Measurements from ENCODE around the gene TMIGD3.

The TMIGD3 gene

DNA sequence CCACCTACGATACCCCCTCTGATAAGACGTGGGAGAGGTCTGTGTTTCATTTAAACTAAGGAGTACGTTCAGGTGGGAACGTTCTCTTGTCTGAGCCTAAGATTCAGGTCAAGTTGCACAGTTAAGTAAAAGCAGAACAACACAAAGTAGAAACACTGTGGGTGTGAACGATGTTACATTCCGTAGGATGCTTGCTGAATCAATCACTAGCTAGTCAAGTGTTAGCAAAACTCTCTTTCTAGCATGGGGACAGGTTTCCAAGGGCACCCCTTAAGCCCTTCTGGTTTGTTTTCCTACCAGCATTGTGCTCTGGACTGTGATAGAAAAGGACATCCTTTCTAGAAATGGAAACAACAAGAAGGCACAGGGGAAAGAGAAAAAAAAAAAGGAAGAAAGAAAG lies 16.3 kb downstream of the TMIGD3 start:
- H3K27ac ChIP-seq (ENCODE audit: low read length), result no peak overlapping the region
- no peaks in the 10 kb centered on the region for H3K36me3 ChIP-seq (ENCODE audit: control insufficient read depth in 2 of 2, insufficient read depth in 2 of 2, low read length in 2 of 2)
- H3K4me3 ChIP-seq (ENCODE audit: low read length in 2 of 2), result no peak overlapping the region
- no peaks in the 10 kb centered on the region for H3K27me3 ChIP-seq (ENCODE audit: control insufficient read depth in 1 of 2, insufficient read depth in 2 of 2, low read length in 2 of 2)
- no peaks in the 10 kb centered on the region for H3K9me3 ChIP-seq (ENCODE audit: control insufficient read depth in 2 of 2, low read length in 2 of 2)
- no peak overlapping the region for H3K9ac ChIP-seq (ENCODE audit: low read length in 2 of 2)
- H3K4me1 ChIP-seq (ENCODE audit: control insufficient read depth, insufficient read depth, low read length), result no peaks in the 10 kb centered on the region

DNA sequence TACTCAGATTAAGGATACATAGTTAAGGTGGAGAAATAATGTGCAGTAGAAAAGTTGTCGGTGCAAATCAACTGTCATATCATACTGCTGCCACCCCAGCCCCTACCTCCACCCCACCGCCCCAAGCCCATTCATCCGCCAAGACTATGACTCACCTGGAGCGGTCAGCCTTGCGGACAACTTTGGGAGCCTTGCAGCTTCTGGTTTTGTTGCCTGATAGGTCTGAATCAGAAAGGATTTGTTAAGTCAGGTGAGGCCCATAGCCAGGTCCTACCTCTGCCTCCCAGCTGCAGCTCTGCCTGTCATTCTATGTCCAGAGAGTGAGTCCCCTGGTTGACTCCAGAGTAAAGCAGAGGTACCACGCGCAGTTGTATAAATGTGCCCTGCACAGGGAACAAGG lies 17.0 kb downstream of the TMIGD3 start:
- Histone ChIP-seq H3K27ac (ENCODE audit: low read length) (no peak overlapping the region), H3K36me3 (ENCODE audit: control insufficient read depth in 2 of 2, insufficient read depth in 2 of 2, low read length in 2 of 2) (no peaks in the 10 kb centered on the region), H3K4me1 (ENCODE audit: control insufficient read depth, insufficient read depth, low read length) (no peaks in the 10 kb centered on the region), H3K9ac (ENCODE audit: low read length in 2 of 2) (no peak overlapping the region), H3K9me3 (ENCODE audit: control insufficient read depth in 2 of 2, low read length in 2 of 2) (no peaks in the 10 kb centered on the region), H3K27me3 (ENCODE audit: control insufficient read depth in 1 of 2, insufficient read depth in 2 of 2, low read length in 2 of 2) (no peaks in the 10 kb centered on the region), H3K4me3 (ENCODE audit: low read length in 2 of 2) (no peak overlapping the region)

DNA sequence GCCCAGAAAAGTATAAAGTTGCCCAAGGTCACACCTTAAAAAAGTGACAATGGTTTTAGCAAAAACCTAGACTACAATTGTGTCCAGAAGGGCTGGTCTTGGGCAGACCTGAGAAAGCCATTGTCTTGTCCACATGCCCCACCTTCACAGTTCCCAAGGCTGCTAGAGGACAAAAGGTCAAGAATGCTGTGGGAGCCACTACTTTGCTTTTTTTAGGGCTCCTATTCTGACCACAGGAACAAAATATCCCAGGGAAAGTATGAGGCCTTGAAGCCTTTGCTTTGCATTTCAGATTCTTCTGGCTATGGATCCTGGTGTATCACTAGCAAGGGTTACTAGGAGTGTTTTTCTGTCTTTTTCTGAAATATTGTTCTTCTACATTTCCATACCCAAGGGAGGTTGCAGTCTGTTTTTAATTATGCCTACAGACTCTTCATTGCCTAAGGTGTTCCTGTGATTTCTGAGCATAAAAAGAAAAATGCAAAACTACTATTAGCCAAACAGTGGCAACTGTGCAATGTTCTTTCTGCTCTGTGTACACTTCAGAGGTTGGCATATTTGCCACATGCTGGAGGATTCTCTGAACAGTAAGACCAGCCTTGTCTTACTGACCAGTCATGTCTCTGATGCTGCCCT lies 18.9 kb downstream of the TMIGD3 start:
- H3K4me1 ChIP-seq (ENCODE audit: control insufficient read depth, insufficient read depth, low read length), result no peaks in the 10 kb centered on the region
- H3K27ac ChIP-seq (ENCODE audit: low read length), result no peak overlapping the region
- H3K9ac ChIP-seq (ENCODE audit: low read length in 2 of 2), result no peak overlapping the region
- H3K36me3 ChIP-seq (ENCODE audit: control insufficient read depth in 2 of 2, insufficient read depth in 2 of 2, low read length in 2 of 2), result no peaks in the 10 kb centered on the region
- no peaks in the 10 kb centered on the region for H3K9me3 ChIP-seq (ENCODE audit: control insufficient read depth in 2 of 2, low read length in 2 of 2)
- no peaks in the 10 kb centered on the region for H3K27me3 ChIP-seq (ENCODE audit: control insufficient read depth in 1 of 2, insufficient read depth in 2 of 2, low read length in 2 of 2)
- no peak overlapping the region for H3K4me3 ChIP-seq (ENCODE audit: low read length in 2 of 2)

DNA sequence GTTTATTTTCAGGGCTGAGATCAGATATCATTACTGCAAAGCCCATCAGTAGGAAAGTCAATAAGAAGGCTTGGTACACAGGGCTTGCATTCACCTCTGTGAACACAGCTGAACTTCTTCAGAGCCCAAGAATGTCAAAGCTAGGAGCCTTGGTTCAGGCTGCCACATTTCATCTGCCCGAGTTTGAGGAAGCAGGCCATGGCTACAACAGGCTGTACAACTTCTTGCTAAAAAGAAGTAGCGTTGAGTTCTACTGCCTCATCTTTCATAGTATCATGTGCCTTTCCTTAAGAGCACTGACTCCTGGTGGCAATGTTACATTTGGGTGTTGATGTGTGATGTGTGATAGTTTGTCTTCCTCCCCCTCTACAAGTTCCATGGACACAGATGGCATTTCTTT lies 19.6 kb downstream of the TMIGD3 start:
- no peak overlapping the region for H3K9ac ChIP-seq (ENCODE audit: low read length in 2 of 2)
- no peak overlapping the region for H3K4me3 ChIP-seq (ENCODE audit: low read length in 2 of 2)
- no peaks in the 10 kb centered on the region for H3K9me3 ChIP-seq (ENCODE audit: control insufficient read depth in 2 of 2, low read length in 2 of 2)
- no peaks in the 10 kb centered on the region for H3K4me1 ChIP-seq (ENCODE audit: control insufficient read depth, insufficient read depth, low read length)
- H3K27me3 ChIP-seq (ENCODE audit: control insufficient read depth in 1 of 2, insufficient read depth in 2 of 2, low read length in 2 of 2), result no peaks in the 10 kb centered on the region
- no peaks in the 10 kb centered on the region for H3K36me3 ChIP-seq (ENCODE audit: control insufficient read depth in 2 of 2, insufficient read depth in 2 of 2, low read length in 2 of 2)
- no peak overlapping the region for H3K27ac ChIP-seq (ENCODE audit: low read length)

DNA sequence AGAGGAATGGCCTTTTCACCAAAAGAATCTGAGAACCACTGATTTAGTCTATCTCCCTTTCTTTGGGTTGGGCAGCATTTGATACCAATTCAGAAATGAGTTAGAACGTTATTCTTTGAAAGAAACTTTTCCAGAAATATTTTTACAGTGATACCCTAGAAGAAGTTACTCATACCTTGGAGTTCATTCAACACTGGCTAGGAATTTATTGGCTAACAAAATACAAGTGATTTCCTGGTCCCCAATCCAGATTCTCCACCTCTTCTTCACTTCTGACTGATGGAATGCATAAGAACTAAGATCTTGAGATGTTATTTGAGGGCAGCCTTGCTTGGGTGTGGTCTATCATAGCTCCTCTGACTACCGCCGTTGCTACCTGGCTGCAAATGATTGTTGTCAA lies 20.3 kb downstream of the TMIGD3 start:
- Histone ChIP-seq H3K9me3 (ENCODE audit: control insufficient read depth in 2 of 2, low read length in 2 of 2) (no peaks in the 10 kb centered on the region), H3K9ac (ENCODE audit: low read length in 2 of 2) (no peak overlapping the region), H3K27me3 (ENCODE audit: control insufficient read depth in 1 of 2, insufficient read depth in 2 of 2, low read length in 2 of 2) (no peaks in the 10 kb centered on the region), H3K36me3 (ENCODE audit: control insufficient read depth in 2 of 2, insufficient read depth in 2 of 2, low read length in 2 of 2) (no peaks in the 10 kb centered on the region), H3K4me3 (ENCODE audit: low read length in 2 of 2) (no peak overlapping the region), H3K27ac (ENCODE audit: low read length) (no peak overlapping the region), H3K4me1 (ENCODE audit: control insufficient read depth, insufficient read depth, low read length) (no peaks in the 10 kb centered on the region)

DNA sequence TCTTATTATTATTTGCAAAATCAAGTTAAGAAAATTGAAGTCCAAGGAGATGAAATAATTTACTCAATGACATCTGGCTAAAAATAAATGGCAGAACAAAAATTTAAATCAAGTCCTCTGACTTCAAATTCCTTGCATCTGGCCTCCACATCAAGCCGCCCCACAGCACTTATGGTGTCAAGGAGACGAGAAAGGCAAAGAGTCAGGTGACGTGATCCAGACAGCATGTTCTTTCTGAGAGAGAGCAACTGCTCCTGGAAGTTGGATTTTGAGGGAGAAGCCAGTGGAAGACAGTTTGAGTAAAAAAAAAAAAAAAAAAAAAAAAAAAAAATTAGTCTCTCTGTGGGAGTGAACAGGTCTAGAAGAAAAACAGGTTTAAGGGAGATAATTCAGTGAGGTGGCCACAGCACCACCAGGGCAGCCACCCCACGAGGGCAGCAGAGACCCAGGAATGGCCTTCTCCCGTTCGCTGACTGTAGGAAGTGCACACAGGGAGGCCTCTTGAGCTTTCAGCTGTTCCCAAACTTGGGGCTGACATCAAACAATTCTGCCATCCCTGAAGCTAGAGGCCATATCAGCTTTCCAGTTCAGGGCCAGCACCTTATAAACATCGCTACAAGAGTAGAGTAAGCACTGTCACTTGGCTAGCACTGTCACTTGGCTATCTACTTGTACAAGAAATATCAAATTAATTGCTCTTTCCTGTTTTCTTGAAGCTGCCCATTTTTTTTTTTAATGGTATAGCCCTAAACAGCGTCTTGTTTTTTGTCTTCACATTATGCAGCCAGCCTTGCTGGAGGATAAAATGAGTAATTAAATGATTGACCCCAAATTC lies 21.8 kb downstream of the TMIGD3 start:
- Histone ChIP-seq H3K9ac (ENCODE audit: low read length in 2 of 2) (peak overlapping the region in 1 of 2 donors; percentile 29), H3K36me3 (ENCODE audit: control insufficient read depth in 2 of 2, insufficient read depth in 2 of 2, low read length in 2 of 2) (peaks cover 0 to 1% of the 10 kb centered on the region in 2 donors), H3K4me3 (ENCODE audit: low read length in 2 of 2) (no peak overlapping the region), H3K9me3 (ENCODE audit: control insufficient read depth in 2 of 2, low read length in 2 of 2) (no peaks in the 10 kb centered on the region), H3K27ac (ENCODE audit: low read length) (no peak overlapping the region), H3K4me1 (ENCODE audit: control insufficient read depth, insufficient read depth, low read length) (no peaks in the 10 kb centered on the region), H3K27me3 (ENCODE audit: control insufficient read depth in 1 of 2, insufficient read depth in 2 of 2, low read length in 2 of 2) (no peaks in the 10 kb centered on the region)

DNA sequence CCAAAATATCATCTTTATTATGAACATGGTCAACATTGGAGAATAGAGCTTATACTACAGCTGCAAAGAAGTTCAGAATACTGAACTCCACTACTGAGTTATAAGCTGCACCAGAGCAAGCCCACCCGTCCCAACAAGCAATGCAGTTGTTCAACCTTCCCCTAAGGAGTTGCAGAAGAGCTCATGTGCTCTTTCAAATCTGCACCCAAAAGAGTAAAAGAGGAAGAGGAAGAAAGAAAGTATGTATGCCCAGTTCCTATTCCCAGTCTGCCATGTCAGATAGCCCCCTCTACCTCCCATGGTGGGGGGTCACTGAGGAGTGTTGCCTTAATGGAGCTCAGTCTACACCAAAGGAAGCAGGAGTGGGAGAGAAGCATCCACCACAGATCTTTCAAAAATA lies 22.8 kb downstream of the TMIGD3 start:
- no peak overlapping the region for H3K9ac ChIP-seq (ENCODE audit: low read length in 2 of 2)
- peaks cover 0 to 2% of the 10 kb centered on the region in 2 donors for H3K36me3 ChIP-seq (ENCODE audit: control insufficient read depth in 2 of 2, insufficient read depth in 2 of 2, low read length in 2 of 2)
- H3K27ac ChIP-seq (ENCODE audit: low read length), result no peak overlapping the region
- H3K9me3 ChIP-seq (ENCODE audit: control insufficient read depth in 2 of 2, low read length in 2 of 2), result no peaks in the 10 kb centered on the region
- H3K4me1 ChIP-seq (ENCODE audit: control insufficient read depth, insufficient read depth, low read length), result no peaks in the 10 kb centered on the region
- H3K4me3 ChIP-seq (ENCODE audit: low read length in 2 of 2), result no peak overlapping the region
- no peaks in the 10 kb centered on the region for H3K27me3 ChIP-seq (ENCODE audit: control insufficient read depth in 1 of 2, insufficient read depth in 2 of 2, low read length in 2 of 2)

DNA sequence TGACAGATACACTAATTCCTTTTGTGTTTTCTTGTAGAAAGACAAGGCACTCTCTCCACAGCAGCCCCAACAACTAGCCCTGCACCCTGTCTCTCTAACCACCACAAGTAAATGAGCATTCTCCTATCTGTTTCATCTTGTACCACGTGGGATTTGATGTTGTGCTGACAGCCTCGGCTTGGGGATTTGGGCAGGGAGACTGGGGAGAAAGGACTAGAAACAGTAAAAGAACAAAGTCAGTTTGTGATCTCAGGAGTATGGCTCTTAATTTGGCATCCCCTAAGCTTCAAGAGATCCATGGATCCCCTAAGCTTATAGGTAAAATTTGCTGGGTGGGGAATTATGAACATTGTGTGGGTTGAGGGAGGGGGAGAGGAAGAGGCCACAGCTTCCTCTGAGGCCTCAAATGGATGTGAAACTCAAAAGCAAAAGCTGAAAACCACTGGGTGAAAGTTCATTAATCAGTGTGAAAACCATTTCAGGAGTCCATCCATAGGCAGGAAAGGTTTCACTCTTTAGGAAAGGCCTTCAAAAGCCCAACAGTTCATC lies 26.6 kb downstream of the TMIGD3 start:
- Histone ChIP-seq H3K27me3 (ENCODE audit: control insufficient read depth in 1 of 2, insufficient read depth in 2 of 2, low read length in 2 of 2) (no peaks in the 10 kb centered on the region), H3K36me3 (ENCODE audit: control insufficient read depth in 2 of 2, insufficient read depth in 2 of 2, low read length in 2 of 2) (peaks cover 5 to 8% of the 10 kb centered on the region in 2 donors), H3K4me1 (ENCODE audit: control insufficient read depth, insufficient read depth, low read length) (no peaks in the 10 kb centered on the region), H3K9ac (ENCODE audit: low read length in 2 of 2) (no peak overlapping the region), H3K9me3 (ENCODE audit: control insufficient read depth in 2 of 2, low read length in 2 of 2) (no peaks in the 10 kb centered on the region), H3K27ac (ENCODE audit: low read length) (no peak overlapping the region), H3K4me3 (ENCODE audit: low read length in 2 of 2) (no peak overlapping the region)

DNA sequence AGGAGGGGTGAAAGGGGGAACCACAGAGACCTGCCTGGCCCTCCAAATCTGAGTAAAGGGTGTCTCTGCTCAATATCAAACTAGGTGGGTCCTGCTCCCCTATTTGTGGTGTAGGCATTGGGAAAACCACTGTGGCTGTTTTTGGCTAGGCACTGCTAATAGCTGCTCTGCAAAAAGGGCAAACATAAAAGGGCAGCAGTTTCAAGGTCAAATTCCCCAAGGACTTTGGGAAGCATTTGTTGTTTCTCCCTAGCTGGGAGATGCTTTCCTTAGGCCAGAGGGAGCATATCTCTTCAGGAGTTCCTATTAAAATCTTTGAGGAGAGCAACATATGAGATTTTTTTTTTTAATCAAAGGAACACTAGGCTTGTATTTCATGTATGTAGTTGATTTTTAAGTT lies 27.2 kb downstream of the TMIGD3 start:
- H3K9me3 ChIP-seq (ENCODE audit: control insufficient read depth in 2 of 2, low read length in 2 of 2), result no peaks in the 10 kb centered on the region
- H3K4me3 ChIP-seq (ENCODE audit: low read length in 2 of 2), result no peak overlapping the region
- no peak overlapping the region for H3K9ac ChIP-seq (ENCODE audit: low read length in 2 of 2)
- H3K36me3 ChIP-seq (ENCODE audit: control insufficient read depth in 2 of 2, insufficient read depth in 2 of 2, low read length in 2 of 2), result peaks cover 8 to 10% of the 10 kb centered on the region in 2 donors
- no peaks in the 10 kb centered on the region for H3K4me1 ChIP-seq (ENCODE audit: control insufficient read depth, insufficient read depth, low read length)
- H3K27me3 ChIP-seq (ENCODE audit: control insufficient read depth in 1 of 2, insufficient read depth in 2 of 2, low read length in 2 of 2), result no peaks in the 10 kb centered on the region
- no peak overlapping the region for H3K27ac ChIP-seq (ENCODE audit: low read length)

DNA sequence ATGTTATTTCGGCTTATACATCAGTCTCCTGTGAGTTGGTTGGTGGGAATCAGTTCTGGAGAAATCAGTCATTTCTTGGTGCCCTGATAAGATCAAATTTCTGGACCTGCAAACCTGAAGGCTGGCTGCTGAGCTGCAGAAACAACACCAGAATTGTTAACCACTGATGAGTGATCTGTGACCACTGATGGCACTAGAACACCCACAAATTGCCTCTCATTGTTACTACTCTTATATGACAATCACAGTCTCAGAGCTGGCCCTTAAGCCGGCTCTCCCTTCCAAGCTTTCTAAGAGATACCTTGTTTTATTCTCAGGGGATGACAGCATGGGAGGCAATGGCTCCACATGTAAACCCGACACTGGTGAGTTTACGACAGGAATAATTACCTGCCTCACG lies 27.7 kb downstream of the TMIGD3 start:
- Histone ChIP-seq H3K9me3 (ENCODE audit: control insufficient read depth in 2 of 2, low read length in 2 of 2) (no peaks in the 10 kb centered on the region), H3K4me3 (ENCODE audit: low read length in 2 of 2) (no peak overlapping the region), H3K4me1 (ENCODE audit: control insufficient read depth, insufficient read depth, low read length) (no peaks in the 10 kb centered on the region), H3K36me3 (ENCODE audit: control insufficient read depth in 2 of 2, insufficient read depth in 2 of 2, low read length in 2 of 2) (peaks cover 12 to 14% of the 10 kb centered on the region in 2 donors), H3K9ac (ENCODE audit: low read length in 2 of 2) (no peak overlapping the region), H3K27me3 (ENCODE audit: control insufficient read depth in 1 of 2, insufficient read depth in 2 of 2, low read length in 2 of 2) (no peaks in the 10 kb centered on the region), H3K27ac (ENCODE audit: low read length) (no peak overlapping the region)

DNA sequence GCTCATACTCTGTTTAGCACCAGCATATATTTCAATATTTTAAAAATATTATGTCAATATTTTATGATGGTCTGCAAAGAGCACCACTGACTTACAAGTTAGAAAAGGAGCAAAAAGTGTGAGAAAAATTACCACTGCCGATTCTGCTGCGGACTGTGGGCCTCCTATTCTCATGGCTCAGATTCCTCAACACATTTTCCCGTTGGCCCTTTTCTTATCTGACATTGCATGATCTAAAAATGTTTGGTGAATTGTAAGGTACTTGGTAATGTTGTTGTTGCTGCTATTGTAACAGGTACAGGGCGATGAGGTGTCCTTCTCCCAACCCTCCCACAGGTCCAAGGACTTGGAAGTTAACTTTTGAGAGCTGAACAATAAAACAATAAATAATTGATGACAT lies 28.9 kb downstream of the TMIGD3 start:
- H3K9ac ChIP-seq (ENCODE audit: low read length in 2 of 2), result no peak overlapping the region
- H3K27ac ChIP-seq (ENCODE audit: low read length), result no peak overlapping the region
- peaks cover 19 to 26% of the 10 kb centered on the region in 2 donors for H3K36me3 ChIP-seq (ENCODE audit: control insufficient read depth in 2 of 2, insufficient read depth in 2 of 2, low read length in 2 of 2)
- H3K4me1 ChIP-seq (ENCODE audit: control insufficient read depth, insufficient read depth, low read length), result no peaks in the 10 kb centered on the region
- H3K9me3 ChIP-seq (ENCODE audit: control insufficient read depth in 2 of 2, low read length in 2 of 2), result no peaks in the 10 kb centered on the region
- H3K27me3 ChIP-seq (ENCODE audit: control insufficient read depth in 1 of 2, insufficient read depth in 2 of 2, low read length in 2 of 2), result no peaks in the 10 kb centered on the region
- H3K4me3 ChIP-seq (ENCODE audit: low read length in 2 of 2), result no peak overlapping the region
